OCI-LY3 (cell line): ENCODE data around the gene TTLL5.
A peak's percentile ranks its signal among the peaks of the same experiment; 100 is the strongest.

Experiments used
- EZH2phosphoT487 ChIP-seq: fragments of 200-600 bp; shearing (Covaris generic); IDR thresholded peaks from 2 replicates; pipeline ENCODE4 v1.6.1; 2018; ENCODE audit warnings: antibody characterized with exemption, mixed run types, low read depth
- TF ChIP-seq, protein P1 (sequence below): fragments of 200-600, 300-600 bp; sonication (generic); IDR thresholded peaks from 2 replicates; pipeline ENCODE4 v1.5.1; 2014; ENCODE audit warnings: antibody characterized with exemption, low read length, low read depth

DNA sequence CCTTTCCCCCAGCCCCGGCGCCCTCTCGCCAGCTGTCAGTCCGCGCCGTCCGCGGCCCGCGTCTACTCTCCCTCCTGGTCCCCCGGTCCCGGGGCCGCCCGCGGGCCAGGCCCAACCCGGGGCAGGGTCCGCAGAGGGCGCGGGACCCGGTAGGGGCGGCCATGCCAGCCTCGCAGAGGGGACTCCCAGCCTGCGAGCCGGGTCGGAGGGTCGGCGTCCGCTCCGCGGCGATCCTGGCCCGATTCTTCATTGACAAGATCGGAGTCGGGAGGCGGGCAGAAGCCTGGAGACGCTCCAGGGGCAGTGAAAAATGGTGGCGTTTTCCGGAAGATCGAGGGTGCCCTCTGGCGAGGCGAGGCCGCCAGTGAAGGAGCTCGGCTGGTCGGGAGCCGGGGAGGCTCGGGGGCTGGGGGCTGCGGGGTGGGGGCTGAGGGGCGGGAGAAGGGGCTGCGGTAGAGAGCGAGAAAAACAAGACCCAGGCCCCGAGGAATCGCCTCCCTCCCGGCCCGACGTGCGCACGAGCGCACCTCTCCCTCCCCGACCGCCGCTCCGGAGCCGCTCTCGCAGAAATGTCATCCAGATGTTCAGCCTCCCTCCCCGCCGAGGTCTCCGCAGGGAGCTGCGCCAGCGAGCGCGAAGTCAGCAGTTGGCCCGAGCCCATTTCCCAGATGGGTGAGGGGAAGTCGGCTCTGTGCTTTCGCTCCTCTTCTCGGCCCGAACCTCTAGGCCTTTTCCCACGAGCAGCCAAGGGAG lies 321.4 kb downstream of the TTLL5 start:
- TF ChIP-seq, protein P1, sequence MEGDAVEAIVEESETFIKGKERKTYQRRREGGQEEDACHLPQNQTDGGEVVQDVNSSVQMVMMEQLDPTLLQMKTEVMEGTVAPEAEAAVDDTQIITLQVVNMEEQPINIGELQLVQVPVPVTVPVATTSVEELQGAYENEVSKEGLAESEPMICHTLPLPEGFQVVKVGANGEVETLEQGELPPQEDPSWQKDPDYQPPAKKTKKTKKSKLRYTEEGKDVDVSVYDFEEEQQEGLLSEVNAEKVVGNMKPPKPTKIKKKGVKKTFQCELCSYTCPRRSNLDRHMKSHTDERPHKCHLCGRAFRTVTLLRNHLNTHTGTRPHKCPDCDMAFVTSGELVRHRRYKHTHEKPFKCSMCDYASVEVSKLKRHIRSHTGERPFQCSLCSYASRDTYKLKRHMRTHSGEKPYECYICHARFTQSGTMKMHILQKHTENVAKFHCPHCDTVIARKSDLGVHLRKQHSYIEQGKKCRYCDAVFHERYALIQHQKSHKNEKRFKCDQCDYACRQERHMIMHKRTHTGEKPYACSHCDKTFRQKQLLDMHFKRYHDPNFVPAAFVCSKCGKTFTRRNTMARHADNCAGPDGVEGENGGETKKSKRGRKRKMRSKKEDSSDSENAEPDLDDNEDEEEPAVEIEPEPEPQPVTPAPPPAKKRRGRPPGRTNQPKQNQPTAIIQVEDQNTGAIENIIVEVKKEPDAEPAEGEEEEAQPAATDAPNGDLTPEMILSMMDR: peak; percentile 57
- no peak for TF ChIP-seq EZH2phosphoT487
